Stimulated activated CD8-positive, alpha-beta memory T cell treated with anti-CD3 and anti-CD28 coated beads, Interleukin-12 subunit alpha, Interleukin-12 subunit beta, amount 100 ng/mL, for 4 hours (primary cell): Measurements from ENCODE around the gene POSTN.

Source experiments
- DNase-seq: peaks from one replicate; pipeline ENCODE4 v3.0.0-alpha.2; 2020; ENCODE audit warnings: low read depth

Gene POSTN

DNA sequence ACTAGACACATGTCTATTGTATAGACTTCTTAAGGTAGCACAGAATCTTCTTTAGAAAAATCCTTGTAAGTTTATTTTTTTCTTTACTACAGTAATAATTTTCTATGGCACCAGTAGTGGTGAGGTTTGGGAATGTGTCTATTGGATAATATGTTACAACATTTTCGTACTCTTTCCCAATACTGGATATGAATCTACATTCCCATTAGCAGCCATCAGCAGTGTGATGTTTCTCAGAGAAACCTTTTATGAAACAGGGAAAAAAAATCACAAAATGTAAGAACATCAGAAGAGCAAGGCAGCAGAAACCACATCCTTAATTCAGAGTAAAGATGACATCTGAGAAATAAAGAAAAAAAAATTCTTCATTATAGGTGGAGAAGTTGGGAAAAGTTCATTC, 83.3 kb downstream of the POSTN start:
- no peak for DNase-seq
